Measurements from ENCODE around the gene TMEM63B.
"Not testable (repeated sequence)": the region's sequence is repeated elsewhere in the genome, so short reads cannot be mapped to it uniquely, and the experiment has no call there.

Gene TMEM63B

GRCh38 chr6:44086931-44087574 lies 40.3 kb upstream of the TMEM63B start:
- Histone ChIP-seq H3K4me1 (ENCODE audit: control insufficient read depth, insufficient read depth, low read length) (peaks cover 4% of the 10 kb centered on the region), H3K27me3 (ENCODE audit: control insufficient read depth in 1 of 2, insufficient read depth in 2 of 2, low read length in 2 of 2) (no peaks in the 10 kb centered on the region), H3K4me3 (ENCODE audit: low read length in 2 of 2) (no peak overlapping the region), H3K9ac (ENCODE audit: low read length in 2 of 2) (no peak overlapping the region), H3K36me3 (ENCODE audit: control insufficient read depth in 2 of 2, insufficient read depth in 2 of 2, low read length in 2 of 2) (no peaks in the 10 kb centered on the region), H3K9me3 (ENCODE audit: control insufficient read depth in 2 of 2, low read length in 2 of 2) (no peaks in the 10 kb centered on the region), H3K27ac (ENCODE audit: low read length) (no peak overlapping the region)

- peaks cover 4% of the 10 kb centered on the region for H3K4me1 ChIP-seq (ENCODE audit: control insufficient read depth, insufficient read depth, low read length)
Measured at GRCh38 chr6:44087623-44088022, 39.7 kb upstream of the TMEM63B start.

GRCh38 chr6:44088827-44089590 lies 38.3 kb upstream of the TMEM63B start:
- Histone ChIP-seq H3K4me3 (ENCODE audit: low read length in 2 of 2) (no peak overlapping the region), H3K9me3 (ENCODE audit: control insufficient read depth in 2 of 2, low read length in 2 of 2) (no peaks in the 10 kb centered on the region), H3K27me3 (ENCODE audit: control insufficient read depth in 1 of 2, insufficient read depth in 2 of 2, low read length in 2 of 2) (no peaks in the 10 kb centered on the region), H3K4me1 (ENCODE audit: control insufficient read depth, insufficient read depth, low read length) (peaks cover 4% of the 10 kb centered on the region), H3K9ac (ENCODE audit: low read length in 2 of 2) (no peak overlapping the region), H3K27ac (ENCODE audit: low read length) (no peak overlapping the region), H3K36me3 (ENCODE audit: control insufficient read depth in 2 of 2, insufficient read depth in 2 of 2, low read length in 2 of 2) (no peaks in the 10 kb centered on the region)

More at GRCh38 chr6:44087623-44088022, 39.7 kb upstream of the TMEM63B start:
- Histone ChIP-seq H3K27me3 (ENCODE audit: control insufficient read depth in 1 of 2, insufficient read depth in 2 of 2, low read length in 2 of 2) (no peaks in the 10 kb centered on the region), H3K4me3 (ENCODE audit: low read length in 2 of 2) (no peak overlapping the region), H3K9ac (ENCODE audit: low read length in 2 of 2) (no peak overlapping the region), H3K36me3 (ENCODE audit: control insufficient read depth in 2 of 2, insufficient read depth in 2 of 2, low read length in 2 of 2) (no peaks in the 10 kb centered on the region), H3K9me3 (ENCODE audit: control insufficient read depth in 2 of 2, low read length in 2 of 2) (no peaks in the 10 kb centered on the region), H3K27ac (ENCODE audit: low read length) (no peak overlapping the region)

GRCh38 chr6:44090465-44090864 lies 36.9 kb upstream of the TMEM63B start:
- Histone ChIP-seq H3K36me3 (ENCODE audit: control insufficient read depth in 2 of 2, insufficient read depth in 2 of 2, low read length in 2 of 2) (no peaks in the 10 kb centered on the region), H3K4me3 (ENCODE audit: low read length in 2 of 2) (no peak overlapping the region), H3K27ac (ENCODE audit: low read length) (no peak overlapping the region), H3K27me3 (ENCODE audit: control insufficient read depth in 1 of 2, insufficient read depth in 2 of 2, low read length in 2 of 2) (no peaks in the 10 kb centered on the region), H3K9me3 (ENCODE audit: control insufficient read depth in 2 of 2, low read length in 2 of 2) (no peaks in the 10 kb centered on the region), H3K9ac (ENCODE audit: low read length in 2 of 2) (no peak overlapping the region), H3K4me1 (ENCODE audit: control insufficient read depth, insufficient read depth, low read length) (peaks cover 4% of the 10 kb centered on the region)

- H3K36me3 ChIP-seq (ENCODE audit: control insufficient read depth in 2 of 2, insufficient read depth in 2 of 2, low read length in 2 of 2); H3K4me1 ChIP-seq (ENCODE audit: control insufficient read depth, insufficient read depth, low read length); H3K27ac ChIP-seq (ENCODE audit: low read length): not testable (repeated sequence)
Measured at GRCh38 chr6:44091356-44091755, 36.0 kb upstream of the TMEM63B start.

GRCh38 chr6:44091981-44092884 lies 35.1 kb upstream of the TMEM63B start:
- H3K4me1 ChIP-seq (ENCODE audit: control insufficient read depth, insufficient read depth, low read length): no peaks in the 10 kb centered on the region
- H3K36me3 ChIP-seq (ENCODE audit: control insufficient read depth in 2 of 2, insufficient read depth in 2 of 2, low read length in 2 of 2): no peaks in the 10 kb centered on the region
- H3K27me3 ChIP-seq (ENCODE audit: control insufficient read depth in 1 of 2, insufficient read depth in 2 of 2, low read length in 2 of 2): no peaks in the 10 kb centered on the region
- H3K27ac ChIP-seq (ENCODE audit: low read length): no peak overlapping the region
- H3K9me3 ChIP-seq (ENCODE audit: control insufficient read depth in 2 of 2, low read length in 2 of 2): no peaks in the 10 kb centered on the region
- H3K4me3 ChIP-seq (ENCODE audit: low read length in 2 of 2): no peak overlapping the region
- H3K9ac ChIP-seq (ENCODE audit: low read length in 2 of 2): no peak overlapping the region

More at GRCh38 chr6:44091356-44091755, 36.0 kb upstream of the TMEM63B start:
- H3K9ac ChIP-seq (ENCODE audit: low read length in 2 of 2); H3K4me3 ChIP-seq (ENCODE audit: low read length in 2 of 2); H3K27me3 ChIP-seq (ENCODE audit: control insufficient read depth in 1 of 2, insufficient read depth in 2 of 2, low read length in 2 of 2); H3K9me3 ChIP-seq (ENCODE audit: control insufficient read depth in 2 of 2, low read length in 2 of 2): not testable (repeated sequence)

- Histone ChIP-seq H3K27me3 (ENCODE audit: control insufficient read depth in 1 of 2, insufficient read depth in 2 of 2, low read length in 2 of 2) (no peaks in the 10 kb centered on the region), H3K9me3 (ENCODE audit: control insufficient read depth in 2 of 2, low read length in 2 of 2) (no peaks in the 10 kb centered on the region), H3K4me1 (ENCODE audit: control insufficient read depth, insufficient read depth, low read length) (no peaks in the 10 kb centered on the region), H3K4me3 (ENCODE audit: low read length in 2 of 2) (no peak overlapping the region), H3K9ac (ENCODE audit: low read length in 2 of 2) (no peak overlapping the region), H3K36me3 (ENCODE audit: control insufficient read depth in 2 of 2, insufficient read depth in 2 of 2, low read length in 2 of 2) (no peaks in the 10 kb centered on the region), H3K27ac (ENCODE audit: low read length) (no peak overlapping the region)
Measured at GRCh38 chr6:44093066-44093465, 34.3 kb upstream of the TMEM63B start.

- H3K36me3 ChIP-seq (ENCODE audit: control insufficient read depth in 2 of 2, insufficient read depth in 2 of 2, low read length in 2 of 2): no peaks in the 10 kb centered on the region
- no peak overlapping the region for H3K4me3 ChIP-seq (ENCODE audit: low read length in 2 of 2)
- no peak overlapping the region for H3K9ac ChIP-seq (ENCODE audit: low read length in 2 of 2)
- H3K27me3 ChIP-seq (ENCODE audit: control insufficient read depth in 1 of 2, insufficient read depth in 2 of 2, low read length in 2 of 2): no peaks in the 10 kb centered on the region
- no peaks in the 10 kb centered on the region for H3K4me1 ChIP-seq (ENCODE audit: control insufficient read depth, insufficient read depth, low read length)
- no peak overlapping the region for H3K27ac ChIP-seq (ENCODE audit: low read length)
- H3K9me3 ChIP-seq (ENCODE audit: control insufficient read depth in 2 of 2, low read length in 2 of 2): no peaks in the 10 kb centered on the region
Measured at GRCh38 chr6:44093750-44094402, 33.5 kb upstream of the TMEM63B start.

- no peak overlapping the region for H3K4me3 ChIP-seq (ENCODE audit: low read length in 2 of 2)
- no peak overlapping the region for H3K27ac ChIP-seq (ENCODE audit: low read length)
- H3K9ac ChIP-seq (ENCODE audit: low read length in 2 of 2): no peak overlapping the region
- H3K36me3 ChIP-seq (ENCODE audit: control insufficient read depth in 2 of 2, insufficient read depth in 2 of 2, low read length in 2 of 2): no peaks in the 10 kb centered on the region
- no peaks in the 10 kb centered on the region for H3K27me3 ChIP-seq (ENCODE audit: control insufficient read depth in 1 of 2, insufficient read depth in 2 of 2, low read length in 2 of 2)
- no peaks in the 10 kb centered on the region for H3K9me3 ChIP-seq (ENCODE audit: control insufficient read depth in 2 of 2, low read length in 2 of 2)
- H3K4me1 ChIP-seq (ENCODE audit: control insufficient read depth, insufficient read depth, low read length): no peaks in the 10 kb centered on the region
Measured at GRCh38 chr6:44094403-44095242, 32.7 kb upstream of the TMEM63B start.

- H3K36me3 ChIP-seq (ENCODE audit: control insufficient read depth in 2 of 2, insufficient read depth in 2 of 2, low read length in 2 of 2); H3K9ac ChIP-seq (ENCODE audit: low read length in 2 of 2); H3K4me1 ChIP-seq (ENCODE audit: control insufficient read depth, insufficient read depth, low read length); H3K4me3 ChIP-seq (ENCODE audit: low read length in 2 of 2); H3K9me3 ChIP-seq (ENCODE audit: control insufficient read depth in 2 of 2, low read length in 2 of 2); H3K27ac ChIP-seq (ENCODE audit: low read length); H3K27me3 ChIP-seq (ENCODE audit: control insufficient read depth in 1 of 2, insufficient read depth in 2 of 2, low read length in 2 of 2): not testable (repeated sequence)
Measured at GRCh38 chr6:44095243-44095623, 32.1 kb upstream of the TMEM63B start.

Measured in stomach smooth muscle (tissue), 2 donors.